HG03280 (cell line): ENCODE results near the gene SRSF7.
"Not testable (repeated sequence)": the region's sequence is repeated elsewhere in the genome, so short reads cannot be mapped to it uniquely, and the experiment has no call there.

Experiments used
- ATAC-seq: cut with Tn5 transposase; IDR thresholded peaks from one replicate; pipeline ENCODE4 v1.9.1; 2021; ENCODE audit warnings: mild to moderate bottlenecking, moderate library complexity; ENCODE audit not compliant: unreplicated experiment

SRSF7 gene

GRCh38 chr2:38754506-38754905 lies 3.3 kb upstream of the SRSF7 start:
- no peak for ATAC-seq

GRCh38 chr2:38754049-38754448 lies 2.9 kb upstream of the SRSF7 start:
- no peak for ATAC-seq

GRCh38 chr2:38751596-38752410 lies 642 bp upstream of the SRSF7 start:
- ATAC-seq: peak; percentile 1

- peak; percentile 32 for ATAC-seq
Measured at GRCh38 chr2:38750011-38750890, 910 bp downstream of the SRSF7 start.

GRCh38 chr2:38748943-38749804 lies 2.0 kb downstream of the SRSF7 start:
- ATAC-seq: no peak

GRCh38 chr2:38748391-38748790 lies 2.8 kb downstream of the SRSF7 start:
- no peak for ATAC-seq

- ATAC-seq: no peak
Measured at GRCh38 chr2:38747819-38748218, 3.3 kb downstream of the SRSF7 start.

- ATAC-seq: no peak
Measured at GRCh38 chr2:38747007-38747424, 4.1 kb downstream of the SRSF7 start.

GRCh38 chr2:38745267-38745666 lies 5.9 kb downstream of the SRSF7 start:
- no peak for ATAC-seq

- no peak for ATAC-seq
Measured at GRCh38 chr2:38744399-38744780, 6.8 kb downstream of the SRSF7 start.

GRCh38 chr2:38743672-38744398 lies 7.3 kb downstream of the SRSF7 start:
- no peak for ATAC-seq

- ATAC-seq: no peak
Measured at GRCh38 chr2:38742797-38743559, 8.2 kb downstream of the SRSF7 start.

- ATAC-seq: no peak
Measured at GRCh38 chr2:38740851-38741731, 10.1 kb downstream of the SRSF7 start.

GRCh38 chr2:38739524-38739923 lies 11.6 kb downstream of the SRSF7 start:
- ATAC-seq: no peak

GRCh38 chr2:38737925-38738324 lies 13.2 kb downstream of the SRSF7 start:
- ATAC-seq: no peak

- ATAC-seq: not testable (repeated sequence)
Measured at GRCh38 chr2:38737000-38737698, 14.0 kb downstream of the SRSF7 start.

- ATAC-seq: no peak
Measured at GRCh38 chr2:38735999-38736320, 15.2 kb downstream of the SRSF7 start.
